H1 (cell line): ENCODE measurements around the gene GPR156. TPM values are rescaled to one million over a fixed set of nuclear protein-coding genes. Genes with fewer than 3 reads are reported as not detected.

Source experiments
- CTCF ChIA-PET: fragments of 300-600 bp; sonication (Branson Sonifier 250); formaldehyde crosslinking; loops from one replicate; lab custom pipeline; 2021; ENCODE audit not compliant: partially characterized antibody; lab: Charles Lee
- POLR2A ChIA-PET: fragments of 300-600 bp; sonication (Branson Sonifier 250); formaldehyde crosslinking; loops from one replicate; lab custom pipeline; 2021; ENCODE audit warnings: inconsistent platforms; ENCODE audit not compliant: partially characterized antibody; lab: Charles Lee
- DNase-seq, 2 experiments: peaks; one replicate each; pipeline versions ENCODE4 v3.0.0 to v3.0.0-alpha.2; 2010 to 2022; ENCODE audit warnings: low spot score in 2 of 2, low read depth in 1 of 2, mixed read lengths in 1 of 2
- FAIRE-seq: peaks from 2 replicates; lab custom pipeline; 2011; peaks lifted over from hg19 to GRCh38; lab: Jason Lieb, UNC
- H2AFZ ChIP-seq: 2 replicates; pipeline ENCODE4 v1.8.1; 2012; ENCODE audit warnings: low read length, inconsistent platforms
- H2AK5ac ChIP-seq: 2 replicates; pipeline ENCODE4 v1.6.1; 2013; ENCODE audit warnings: low read depth, low read length
- H2BK120ac ChIP-seq: replicated peaks from 2 replicates; pipeline ENCODE3; 2013; ENCODE audit warnings: low read depth, low read length, inconsistent platforms
- H2BK12ac ChIP-seq: 2 replicates; pipeline ENCODE4 v1.6.1; 2013; ENCODE audit warnings: low read depth, low read length
- H2BK15ac ChIP-seq: 2 replicates; pipeline ENCODE4 v1.6.1; 2013; ENCODE audit warnings: low read length
- H2BK20ac ChIP-seq: 2 replicates; pipeline ENCODE4 v1.6.1; 2013; ENCODE audit warnings: low read length
- H2BK5ac ChIP-seq: 2 replicates; pipeline ENCODE4 v1.6.1; 2013; ENCODE audit warnings: low read depth, low read length
- H3K14ac ChIP-seq: 2 replicates; pipeline ENCODE4 v1.6.1; 2013; ENCODE audit warnings: inconsistent platforms; ENCODE audit not compliant: insufficient read length
- H3K18ac ChIP-seq: 2 replicates; pipeline ENCODE4 v1.6.1; 2013; ENCODE audit warnings: low read length; ENCODE audit errors: extremely low read depth
- H3K23ac ChIP-seq: 2 replicates; pipeline ENCODE4 v1.6.1; 2013; ENCODE audit warnings: inconsistent platforms; ENCODE audit not compliant: insufficient read length
- H3K23me2 ChIP-seq: 2 replicates; pipeline ENCODE4 v1.6.1; 2013; ENCODE audit warnings: low read depth, low read length
- H3K27ac ChIP-seq: 2 replicates; pipeline ENCODE4 v1.6.1; 2011; ENCODE audit warnings: low read depth, low read length, inconsistent platforms
- H3K27me3 ChIP-seq, 4 experiments: replicated peaks in 1 of 4; 1 replicate in 1 of 4; 2 replicates in 3 of 4; pipeline versions ENCODE4 v1.6.1 to v1.8.1; 2011 to 2013; ENCODE audit warnings: low read length in 3 of 4, mild to moderate bottlenecking in 3 of 4, inconsistent platforms in 2 of 4, mixed read lengths in 2 of 4, moderate library complexity in 1 of 4; ENCODE audit not compliant: control insufficient read depth in 3 of 4, insufficient read depth in 3 of 4; ENCODE audit errors: extremely low read depth in 1 of 4
- H3K36me3 ChIP-seq, 4 experiments: 2 replicates each; pipeline versions ENCODE4 v1.6.1 to v1.8.1; 2011 to 2013; ENCODE audit warnings: mild to moderate bottlenecking in 4 of 4, low read length in 3 of 4, moderate library complexity in 2 of 4, control low read depth in 1 of 4, inconsistent platforms in 1 of 4; ENCODE audit not compliant: insufficient read depth in 4 of 4, control insufficient read depth in 2 of 4
- H3K4ac ChIP-seq: replicated peaks from 2 replicates; pipeline ENCODE3; 2013; ENCODE audit warnings: low read length, low read depth, mixed read lengths, inconsistent platforms; ENCODE audit not compliant: insufficient read length
- H3K4me1 ChIP-seq, 4 experiments: replicated peaks in 1 of 4; 1 replicate in 1 of 4; 2 replicates in 3 of 4; pipeline versions ENCODE4 v1.6.1 to v1.8.1; 2011 to 2013; ENCODE audit warnings: low read length in 3 of 4, inconsistent platforms in 2 of 4, mixed read lengths in 1 of 4; ENCODE audit not compliant: insufficient read depth in 4 of 4, control insufficient read depth in 3 of 4
- H3K4me2 ChIP-seq, 2 experiments: 2 replicates each; pipeline versions ENCODE4 v1.6.1 to v1.8.1; 2011 to 2013; ENCODE audit warnings: low read depth in 2 of 2, low read length in 2 of 2, control low read depth in 1 of 2, inconsistent platforms in 1 of 2, mild to moderate bottlenecking in 1 of 2; ENCODE audit not compliant: insufficient read depth in 1 of 2
- H3K4me3 ChIP-seq, 4 experiments: fragments of 200-600, 300-600 bp in 1 of 4; sonication (generic), shearing (Covaris generic), sonication (Bioruptor Twin) in 1 of 4; 2 replicates each; pipeline versions ENCODE4 v1.5.1 to v1.8.1; 2011 to 2016; ENCODE audit warnings: low read length in 4 of 4, low read depth in 3 of 4, control low read depth in 2 of 4, inconsistent platforms in 2 of 4, mild to moderate bottlenecking in 2 of 4, mixed read lengths in 1 of 4, moderate library complexity in 1 of 4; ENCODE audit not compliant: insufficient read depth in 2 of 4; ENCODE audit errors: extremely low read depth in 1 of 4
- H3K56ac ChIP-seq: replicated peaks from 2 replicates; pipeline ENCODE3; 2013; ENCODE audit warnings: low read depth, mild to moderate bottlenecking, mixed read lengths, low read length, inconsistent platforms; ENCODE audit not compliant: insufficient read length
- H3K79me1 ChIP-seq: 2 replicates; pipeline ENCODE4 v1.6.1; 2013; ENCODE audit warnings: low read depth, low read length, control low read depth
- H3K79me2 ChIP-seq, 2 experiments: 2 replicates each; pipeline versions ENCODE4 v1.6.1 to v1.8.1; 2012 to 2013; ENCODE audit warnings: low read length in 2 of 2, mild to moderate bottlenecking in 2 of 2, inconsistent platforms in 1 of 2; ENCODE audit not compliant: insufficient read depth in 2 of 2, control insufficient read depth in 1 of 2
- H3K9ac ChIP-seq, 4 experiments: replicated peaks in 1 of 4; 1 replicate in 1 of 4; 2 replicates in 3 of 4; pipeline versions ENCODE4 v1.6.1 to v1.8.1; 2011 to 2013; ENCODE audit warnings: low read depth in 3 of 4, low read length in 3 of 4, control low read depth in 2 of 4, mild to moderate bottlenecking in 2 of 4, moderate library complexity in 2 of 4, inconsistent platforms in 1 of 4; ENCODE audit errors: extremely low read depth in 1 of 4
- H3K9me3 ChIP-seq, 2 experiments: 2 replicates each; pipeline versions ENCODE4 v1.6.1 to v1.8.1; 2012 to 2013; ENCODE audit warnings: mild to moderate bottlenecking in 2 of 2, moderate library complexity in 2 of 2, control low read depth in 1 of 2, inconsistent platforms in 1 of 2, low read depth in 1 of 2, low read length in 1 of 2, mixed read lengths in 1 of 2; ENCODE audit not compliant: insufficient read depth in 2 of 2
- H4K20me1 ChIP-seq, 2 experiments: replicated peaks in 1 of 2; 2 replicates each; pipeline versions ENCODE3 to v1.8.1; 2011 to 2013; ENCODE audit warnings: inconsistent platforms in 2 of 2, low read length in 2 of 2, mild to moderate bottlenecking in 1 of 2; ENCODE audit not compliant: insufficient read depth in 2 of 2, control insufficient read depth in 1 of 2
- H4K5ac ChIP-seq: 2 replicates; pipeline ENCODE4 v1.6.1; 2013; ENCODE audit warnings: low read length, low read depth, mixed read lengths, inconsistent platforms; ENCODE audit not compliant: insufficient read length
- H4K8ac ChIP-seq: 2 replicates; pipeline ENCODE4 v1.8.0; 2013; ENCODE audit warnings: mild to moderate bottlenecking, moderate library complexity, low read length, inconsistent platforms; ENCODE audit not compliant: insufficient read depth; ENCODE audit errors: extremely low read depth
- H4K91ac ChIP-seq: replicated peaks from 2 replicates; pipeline ENCODE3; 2013; ENCODE audit warnings: low read length, mixed read lengths, inconsistent platforms; ENCODE audit not compliant: insufficient read length
- BACH1 ChIP-seq: IDR thresholded peaks from 2 replicates; pipeline ENCODE4 v1.6.1; 2012; ENCODE audit warnings: low read length, improper control_type of control experiment
- CEBPB ChIP-seq: IDR thresholded peaks from 2 replicates; pipeline ENCODE4 v1.6.1; 2012; ENCODE audit warnings: low read depth, low read length
- CHD1 ChIP-seq: IDR thresholded peaks from 2 replicates; pipeline ENCODE4 v1.6.1; 2012; ENCODE audit warnings: low read depth, low read length, improper control_type of control experiment
- EZH2 ChIP-seq: fragments of 200-600 bp; sonication (generic); IDR thresholded peaks from 2 replicates; pipeline ENCODE4 v1.7.1; 2012; ENCODE audit warnings: low read depth, mild to moderate bottlenecking, moderate library complexity, low read length, inconsistent platforms; ENCODE audit not compliant: severe bottlenecking
- FOSL1 ChIP-seq: IDR thresholded peaks from 2 replicates; pipeline ENCODE4 v1.6.1; 2011; ENCODE audit warnings: mild to moderate bottlenecking, low read depth, low read length, moderate library complexity; ENCODE audit not compliant: insufficient read depth
- JUND ChIP-seq: IDR thresholded peaks from 2 replicates; pipeline ENCODE4 v1.6.1; 2011; ENCODE audit warnings: mild to moderate bottlenecking, improper control_type of control experiment, low read length
- NRF1 ChIP-seq: IDR thresholded peaks from 2 replicates; pipeline ENCODE4 v1.6.1; 2011; ENCODE audit warnings: mild to moderate bottlenecking, low read depth, low read length, improper control_type of control experiment
- POLR2AphosphoS5 ChIP-seq: IDR thresholded peaks from 2 replicates; pipeline ENCODE4 v1.6.1; 2011; ENCODE audit warnings: low read depth, low read length
- RAD21 ChIP-seq, 2 experiments: IDR thresholded peaks in 1 of 2; conservative IDR thresholded peaks in 1 of 2; 2 replicates each; pipeline ENCODE4 v1.6.1; 2011; ENCODE audit warnings: low read depth in 2 of 2, low read length in 2 of 2, improper control_type of control experiment in 1 of 2, inconsistent platforms in 1 of 2, mild to moderate bottlenecking in 1 of 2, moderate library complexity in 1 of 2
- RFX5 ChIP-seq: IDR thresholded peaks from 2 replicates; pipeline ENCODE4 v1.6.1; 2011; ENCODE audit warnings: low read depth, low read length, improper control_type of control experiment, borderline replicate concordance
- SAP30 ChIP-seq: fragments of 300-600 bp; sonication (generic); IDR thresholded peaks from 2 replicates; pipeline ENCODE4 v1.7.1; 2012; ENCODE audit warnings: low read length, moderate library complexity, mild to moderate bottlenecking, inconsistent platforms; ENCODE audit not compliant: insufficient read depth, insufficient replicate concordance
- YY1 ChIP-seq: IDR thresholded peaks from 2 replicates; pipeline ENCODE4 v1.6.1; 2011; ENCODE audit warnings: low read depth, mild to moderate bottlenecking, low read length
- WGBS, 2 experiments: shearing (Covaris generic) in 1 of 2; methylation state at CpG; one replicate each; pipeline versions ENCODE4 v1.1.6 to v1.1.7; 2013 to 2015; ENCODE audit warnings: low lambda C conversion rate in 2 of 2, mixed read lengths in 2 of 2, inconsistent platforms in 1 of 2, low coverage in 1 of 2, missing lambda C conversion rate in 1 of 2; ENCODE audit not compliant: insufficient replicate concordance in 2 of 2, insufficient coverage in 1 of 2, insufficient read length in 1 of 2; ENCODE audit errors: extremely low coverage in 1 of 2, missing lambda C conversion rate in 1 of 2; 5-methylcytosine and 5-hydroxymethylcytosine counted together
- polyA plus RNA-seq, 7 experiments: library from polyadenylated mRNA; depleted of rRNA in 3 of 7; stranded (reverse) in 5 of 7; unstranded in 2 of 7; fragments of >200 nt in 5 of 7; fragments of 200-250 nt in 2 of 7; gene quantifications; 1 replicate in 5 of 7; 2 replicates in 1 of 7; 4 replicates in 1 of 7; pipeline versions ENCODE4 v1.2.1 to v1.2.3, GENCODE V29; 2011 to 2013; ENCODE audit warnings: missing spikeins in 2 of 7, mixed read lengths in 2 of 7
- total RNA-seq: library from RNA; stranded (reverse); fragmentation: NEBNext Ultra II Directional; extraction: Animal tissue kit (Norgen Biotek cat#: 25700); gene quantifications from 2 replicates; pipeline ENCODE4 v1.2.1, GENCODE V29; 2021

The GPR156 gene
- total and polyA plus RNA-seq, 2 of the 8 experiments (the other 6 are each of a cell fraction or from before 2014, with no cell fraction given) = 1.6 to 1.8 TPM

DNA sequence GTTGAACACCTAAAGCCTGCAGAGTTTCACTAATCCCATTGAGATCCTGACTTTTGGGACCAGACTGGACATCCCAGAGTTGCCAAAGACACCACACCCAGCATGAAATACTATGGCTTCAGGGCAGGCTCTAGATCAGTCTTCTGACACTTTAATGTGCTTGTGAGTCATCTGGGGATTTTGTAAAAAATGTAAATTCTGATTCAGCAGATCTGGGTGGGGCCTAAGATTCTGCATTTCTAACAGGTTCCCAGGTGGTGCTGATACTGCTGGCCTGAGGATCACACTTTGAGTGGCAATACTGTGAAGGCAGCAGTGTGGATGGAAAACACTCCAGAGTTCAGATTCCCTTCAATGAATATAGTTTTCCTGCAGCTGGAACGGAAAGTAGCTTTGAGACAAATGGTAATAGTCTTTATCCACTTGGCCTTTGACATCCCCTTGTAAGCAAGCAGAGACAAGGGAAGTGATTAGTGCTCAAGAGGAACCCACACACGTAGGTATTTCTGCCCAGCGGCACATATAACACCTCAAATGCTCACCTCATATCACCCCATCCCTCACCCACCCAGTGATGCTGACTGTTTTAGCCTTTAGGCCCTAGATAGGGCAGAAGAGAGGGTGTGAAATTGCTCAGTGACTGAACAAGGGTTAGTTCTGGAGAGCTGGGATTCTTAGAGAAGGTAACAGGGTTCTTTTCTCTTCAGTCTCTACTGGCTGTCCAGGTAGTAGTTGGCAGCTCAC, 139.3 kb downstream of the GPR156 start:
- Histone ChIP-seq H3K4ac (no peak overlapping the region), H3K23ac (no peak overlapping the region), H3K27me3 (no peaks in the 10 kb centered on the region), H3K9me3 (no peaks in the 10 kb centered on the region), H3K79me1 (no peaks in the 10 kb centered on the region), H2AFZ (no peak overlapping the region), H4K8ac (no peak overlapping the region), H3K4me3 (no peak overlapping the region), H3K36me3 (no peaks in the 10 kb centered on the region), H2BK15ac (no peak overlapping the region), H2BK120ac (no peak overlapping the region), H4K5ac (no peak overlapping the region), H2BK5ac (no peak overlapping the region), H3K14ac (no peak overlapping the region), H3K4me2 (no peak overlapping the region)
- no peak for DNase-seq
- no peak for FAIRE-seq
- 81% methylated on average over 3 of the region's 3 CpGs; no CpG with 5 or more reads in 1 of the 2 experiments for WGBS, 2 experiments
- ChIA-PET POLR2A (interaction anchor here (1.8 kb wide), 1 partner anchor 48 kb away, joined by 5 read pairs; no protein-coding TSS in a partner anchor), CTCF (interaction anchor here (0.7 to 3.0 kb wide), 6 partner anchors 14 to 315 kb away, joined by 3 to 23 read pairs (median 4); no protein-coding TSS in a partner anchor)
- TF ChIP-seq JUND (no peak), RFX5 (no peak), FOSL1 (no peak), RAD21 (IDR thresholded peaks at IDR 0.05 in 1 of 2, conservative IDR thresholded peaks at IDR 0.05 in 1 of 2; ENCODE audit: low read depth in 2 of 2, low read length in 2 of 2) (no peak), EZH2 (no peak), SAP30 (no peak), BACH1 (no peak), CEBPB (no peak), YY1 (no peak), POLR2AphosphoS5 (no peak), CHD1 (no peak), NRF1 (no peak)
- TF ChIP-seq, all 59 proteins: peak for 0
- H3K9ac ChIP-seq = no peak overlapping the region
- H3K23me2 ChIP-seq = no peaks in the 10 kb centered on the region
- no peak overlapping the region for H3K27ac ChIP-seq
- H2AK5ac ChIP-seq = no peak overlapping the region
- no peak overlapping the region for H4K91ac ChIP-seq
- H3K4me1 ChIP-seq = peaks cover 0 to 4% (median 2%) of the 10 kb centered on the region in 4 experiments; a peak in 3 of 7 replicates
- no peak overlapping the region for H2BK12ac ChIP-seq
- H2BK20ac ChIP-seq = no peak overlapping the region
- H3K56ac ChIP-seq = no peak overlapping the region
- no peaks in the 10 kb centered on the region for H3K79me2 ChIP-seq
- H4K20me1 ChIP-seq = no peaks in the 10 kb centered on the region
- no peak overlapping the region for H3K18ac ChIP-seq
